HG02970 (cell line): Measurements from ENCODE around the gene PTGIR.

Experiments
- ATAC-seq: cut with Tn5 transposase; IDR thresholded peaks from one replicate; pipeline ENCODE4 v1.9.1; 2021; ENCODE audit warnings: mild to moderate bottlenecking, moderate library complexity, moderate number of reproducible peaks; ENCODE audit not compliant: unreplicated experiment, low FRiP score

The PTGIR gene, protein sequence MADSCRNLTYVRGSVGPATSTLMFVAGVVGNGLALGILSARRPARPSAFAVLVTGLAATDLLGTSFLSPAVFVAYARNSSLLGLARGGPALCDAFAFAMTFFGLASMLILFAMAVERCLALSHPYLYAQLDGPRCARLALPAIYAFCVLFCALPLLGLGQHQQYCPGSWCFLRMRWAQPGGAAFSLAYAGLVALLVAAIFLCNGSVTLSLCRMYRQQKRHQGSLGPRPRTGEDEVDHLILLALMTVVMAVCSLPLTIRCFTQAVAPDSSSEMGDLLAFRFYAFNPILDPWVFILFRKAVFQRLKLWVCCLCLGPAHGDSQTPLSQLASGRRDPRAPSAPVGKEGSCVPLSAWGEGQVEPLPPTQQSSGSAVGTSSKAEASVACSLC

GRCh38 chr19:46624958-46625661, at the start of gene PTGIR:
Gene PTGIR (minus strand): TSS chr19:46625089. CDS start chr19:46624225, 864 bp downstream.
- no peak for ATAC-seq

GRCh38 chr19:46670813-46671212, 45.9 kb upstream of the PTGIR start:
- ATAC-seq, result no peak

GRCh38 chr19:46668662-46669061, 43.8 kb upstream of the PTGIR start:
- ATAC-seq, result no peak

- ATAC-seq, result no peak
Measured at GRCh38 chr19:46665072-46665471, 40.2 kb upstream of the PTGIR start.

- ATAC-seq, result no peak
Measured at GRCh38 chr19:46661735-46662592, 37.1 kb upstream of the PTGIR start.

DNA sequence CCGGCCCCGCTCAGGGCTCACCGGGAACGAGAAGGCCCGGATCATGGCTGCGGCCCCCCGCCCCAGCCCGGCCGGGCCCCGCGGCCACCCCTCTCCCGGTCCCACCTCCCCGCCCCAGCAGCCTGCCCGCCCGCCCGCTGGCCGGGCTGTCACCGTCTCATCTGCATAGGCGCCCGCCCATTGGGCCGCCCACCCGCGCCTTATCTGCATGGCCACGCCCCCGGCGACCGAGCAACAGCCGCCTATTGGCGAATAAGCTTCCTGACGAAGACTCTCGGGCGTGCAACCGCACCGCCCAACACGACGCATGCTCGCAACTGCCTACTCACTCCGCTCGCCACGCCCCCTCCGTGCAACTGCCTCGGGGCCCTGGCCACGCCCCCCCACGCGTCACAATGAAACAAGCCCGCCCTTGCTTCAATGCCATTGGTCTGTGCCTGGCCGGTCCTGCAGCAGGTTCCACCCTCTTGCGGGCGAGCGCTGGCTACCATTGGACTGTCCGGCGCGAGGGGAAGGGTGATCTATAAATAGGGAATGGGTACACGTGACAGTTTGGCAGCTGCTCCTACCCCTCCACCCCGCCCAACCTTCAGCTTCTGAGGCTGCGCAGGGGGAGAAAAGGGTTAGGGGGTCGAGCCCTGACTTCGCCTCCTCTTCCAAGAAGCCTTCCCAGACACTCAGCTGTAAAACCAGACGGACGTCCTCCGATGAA, 36.3 kb upstream of the PTGIR start, which contains the start of gene DACT3:
Gene DACT3, minus strand, starts transcription at position 163 of the 712 bp plus-strand sequence. Its CDS starts 118 bp downstream, at position 45.
- ATAC-seq, result peak; percentile 93

DNA sequence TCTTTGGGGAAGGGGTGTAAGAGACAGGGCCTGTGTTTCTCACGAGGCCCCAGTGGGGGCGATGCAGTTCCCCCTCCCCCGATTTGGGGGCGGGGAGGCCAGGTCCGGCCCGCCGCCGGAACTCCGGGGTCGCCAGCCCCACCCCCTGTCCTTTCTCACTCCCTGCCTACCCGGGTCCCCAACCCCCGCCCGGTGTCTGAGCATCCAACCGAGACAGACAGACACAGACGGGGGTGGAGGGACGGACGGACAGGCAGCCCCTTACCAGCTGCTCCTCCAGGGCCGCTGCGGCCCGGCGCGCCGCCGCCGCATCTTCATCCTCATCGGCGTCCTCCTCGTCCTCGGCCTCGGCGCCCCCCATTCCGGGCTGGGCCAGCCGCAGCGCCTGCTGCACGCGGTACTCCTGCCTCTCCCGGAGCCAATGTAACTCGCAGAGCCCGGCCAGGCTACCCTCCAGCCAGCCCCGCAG, 35.7 kb upstream of the PTGIR start:
- no peak for ATAC-seq

DNA sequence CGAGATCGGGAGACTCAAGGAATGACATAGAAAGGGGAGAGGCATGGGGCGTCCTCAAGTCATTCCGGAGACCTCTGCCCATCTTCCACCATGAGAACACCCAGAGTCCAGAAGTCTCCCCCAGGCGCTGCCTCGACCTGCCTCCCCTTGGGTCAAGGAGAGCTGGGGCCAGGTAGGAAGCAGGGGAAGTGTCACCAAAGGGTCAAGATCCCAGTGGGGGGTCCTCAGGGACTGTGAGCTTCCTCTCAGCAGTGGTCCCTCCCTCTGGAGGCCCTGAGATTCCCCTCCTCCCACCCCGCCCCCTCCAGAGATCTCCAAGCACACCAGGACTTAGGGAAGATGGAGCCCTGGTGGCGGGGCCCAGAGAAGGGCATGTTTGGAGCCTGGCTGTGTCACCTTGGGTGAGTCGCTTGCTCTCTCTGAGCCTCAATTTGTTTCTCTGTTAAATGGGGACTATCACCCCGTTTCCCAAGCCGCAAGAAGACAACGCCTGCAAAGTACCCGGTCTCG, 35.2 kb upstream of the PTGIR start:
- no peak for ATAC-seq

DNA sequence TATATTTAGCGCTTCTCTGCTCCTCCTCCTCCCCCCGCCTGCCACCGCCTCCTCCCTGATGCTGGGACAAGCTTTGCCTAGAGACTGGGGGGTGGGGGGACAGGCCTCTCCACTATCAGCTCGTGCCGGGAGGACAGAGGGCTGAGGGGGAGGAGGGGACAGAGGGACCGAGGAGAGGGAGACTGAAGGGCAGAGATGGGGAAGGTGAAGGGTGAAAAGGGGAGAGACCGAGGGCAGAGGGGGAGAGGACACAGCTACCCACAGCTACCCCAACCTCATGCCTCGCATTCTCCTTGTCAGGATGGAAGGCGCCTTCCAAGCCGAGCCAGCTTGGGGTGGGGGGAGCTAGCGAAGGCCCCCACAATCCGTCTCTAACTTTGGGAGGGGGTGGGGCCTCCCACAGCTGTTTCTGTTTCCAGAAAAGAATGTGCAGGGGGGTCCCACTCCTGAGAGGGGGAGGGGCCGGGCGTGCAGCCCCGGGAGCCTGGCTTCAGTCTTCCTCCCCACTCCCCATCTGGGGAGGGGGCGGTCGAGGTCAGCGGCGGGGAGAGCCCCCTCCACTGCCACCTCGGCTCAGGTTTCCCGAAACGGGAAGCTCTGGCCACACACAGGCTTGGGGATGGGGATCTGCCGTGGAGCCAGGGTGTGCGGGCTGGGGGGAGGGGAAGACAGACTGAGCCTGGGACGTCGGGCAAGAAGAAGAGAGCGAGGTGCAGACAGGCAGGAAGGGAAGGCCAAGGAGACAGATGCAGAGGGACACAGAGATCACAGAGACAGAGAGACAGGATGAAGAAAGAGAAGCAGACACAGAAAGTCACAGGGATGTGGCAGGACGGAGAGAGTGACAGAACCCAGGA, 34.5 kb upstream of the PTGIR start:
- no peak for ATAC-seq

DNA sequence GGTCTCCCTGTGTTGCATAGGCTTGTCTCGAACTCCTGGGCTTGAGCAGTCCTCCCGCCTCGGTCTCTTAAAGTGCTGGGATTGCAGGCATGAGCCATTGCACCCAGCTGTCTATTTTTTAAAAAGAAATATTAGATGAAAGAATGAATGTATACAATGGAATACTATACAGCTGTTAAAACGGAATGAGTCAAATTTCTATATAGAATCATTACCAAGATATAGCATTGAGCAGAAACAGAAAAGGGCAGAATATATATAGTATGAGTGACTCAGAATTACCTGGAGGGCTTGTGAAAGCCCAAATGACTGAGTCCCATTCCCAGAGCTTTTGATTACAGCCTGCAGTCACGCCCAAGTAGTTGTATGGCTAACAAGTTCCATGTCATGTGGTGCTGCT, 31.7 kb upstream of the PTGIR start:
- no peak for ATAC-seq

DNA sequence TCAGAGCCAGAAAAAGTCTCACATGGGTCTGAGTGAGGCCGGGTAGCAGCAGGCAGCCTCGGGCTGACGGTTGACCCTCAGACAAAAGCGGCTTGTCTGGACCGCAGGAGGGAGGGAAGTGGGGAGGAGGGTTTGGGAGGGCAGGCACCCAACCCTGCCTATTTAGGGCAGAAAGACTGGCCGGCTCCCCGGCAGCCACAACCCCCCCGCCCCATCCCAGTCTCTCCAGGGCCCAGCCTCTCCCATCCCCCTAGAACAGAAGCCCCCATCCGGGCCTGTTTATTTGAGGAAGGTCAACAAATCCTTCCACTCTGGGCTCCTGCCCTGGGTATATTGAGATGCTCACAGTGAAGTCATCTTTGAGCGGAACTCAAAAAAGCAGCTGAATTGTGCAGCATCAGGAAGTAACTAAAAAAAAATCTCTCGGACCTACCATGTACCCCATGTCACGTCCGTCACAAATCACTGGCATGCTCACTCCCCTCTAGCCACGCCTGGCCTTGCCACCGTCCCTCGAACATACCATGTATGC, 29.8 kb upstream of the PTGIR start:
- ATAC-seq, result no peak

- no peak for ATAC-seq
Measured at GRCh38 chr19:46650445-46650844, 25.6 kb upstream of the PTGIR start.

GRCh38 chr19:46648961-46649960, 24.4 kb upstream of the PTGIR start:
- ATAC-seq, result no peak

GRCh38 chr19:46648060-46648960, 23.4 kb upstream of the PTGIR start:
- no peak for ATAC-seq

GRCh38 chr19:46646402-46646801, 21.5 kb upstream of the PTGIR start:
- ATAC-seq, result no peak

DNA sequence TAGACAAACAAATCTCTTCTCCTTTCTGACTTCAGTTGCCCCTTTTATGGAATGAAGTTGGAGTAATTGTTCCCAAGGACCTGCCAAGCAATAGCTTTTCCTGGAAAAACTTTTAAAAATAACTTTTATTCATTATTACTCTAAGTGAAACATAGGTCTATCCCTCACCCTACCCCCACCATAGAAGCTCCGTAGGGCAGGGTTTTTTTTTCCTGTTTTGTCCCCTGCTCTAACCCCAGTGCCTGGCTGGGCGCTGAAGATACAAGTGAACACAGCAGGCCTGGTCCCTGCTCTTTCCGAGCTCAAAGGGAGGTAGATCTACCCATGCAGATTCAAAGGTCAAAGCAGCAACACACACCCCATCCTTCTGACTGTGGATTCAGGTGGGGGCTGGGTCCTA, 19.8 kb upstream of the PTGIR start:
- no peak for ATAC-seq
